Measurements from ENCODE around the gene SMIM45.

DNA sequence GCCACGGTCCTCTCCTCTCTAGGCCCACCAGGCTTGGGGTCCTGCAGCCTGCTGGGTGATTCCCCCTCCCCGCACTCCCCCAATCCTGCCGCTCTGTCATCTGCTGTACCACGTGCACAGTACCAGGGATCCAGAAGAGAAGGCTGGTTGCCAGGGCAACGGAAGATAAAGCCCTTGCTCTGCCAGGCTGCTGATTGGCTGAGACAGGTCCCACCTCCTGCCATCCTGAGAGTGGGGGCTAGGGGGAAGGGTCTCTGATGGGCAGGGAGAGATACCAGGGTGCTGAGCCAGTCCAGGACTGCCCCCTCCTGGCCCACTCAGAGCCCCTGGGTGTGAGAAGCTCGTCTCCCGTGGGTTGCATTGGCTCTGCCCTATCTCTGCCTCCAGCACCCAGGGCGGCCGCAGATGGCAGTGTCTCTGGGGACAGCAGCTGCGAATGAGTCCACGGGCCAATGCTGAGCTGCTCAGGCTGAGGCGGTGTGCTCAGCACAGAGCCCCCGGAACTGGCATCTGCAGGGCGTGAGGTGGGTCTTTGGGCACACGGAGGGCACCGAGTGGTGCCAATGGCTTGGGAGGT is at the start of gene SMIM45:
- TF ChIP-seq, protein P1, sequence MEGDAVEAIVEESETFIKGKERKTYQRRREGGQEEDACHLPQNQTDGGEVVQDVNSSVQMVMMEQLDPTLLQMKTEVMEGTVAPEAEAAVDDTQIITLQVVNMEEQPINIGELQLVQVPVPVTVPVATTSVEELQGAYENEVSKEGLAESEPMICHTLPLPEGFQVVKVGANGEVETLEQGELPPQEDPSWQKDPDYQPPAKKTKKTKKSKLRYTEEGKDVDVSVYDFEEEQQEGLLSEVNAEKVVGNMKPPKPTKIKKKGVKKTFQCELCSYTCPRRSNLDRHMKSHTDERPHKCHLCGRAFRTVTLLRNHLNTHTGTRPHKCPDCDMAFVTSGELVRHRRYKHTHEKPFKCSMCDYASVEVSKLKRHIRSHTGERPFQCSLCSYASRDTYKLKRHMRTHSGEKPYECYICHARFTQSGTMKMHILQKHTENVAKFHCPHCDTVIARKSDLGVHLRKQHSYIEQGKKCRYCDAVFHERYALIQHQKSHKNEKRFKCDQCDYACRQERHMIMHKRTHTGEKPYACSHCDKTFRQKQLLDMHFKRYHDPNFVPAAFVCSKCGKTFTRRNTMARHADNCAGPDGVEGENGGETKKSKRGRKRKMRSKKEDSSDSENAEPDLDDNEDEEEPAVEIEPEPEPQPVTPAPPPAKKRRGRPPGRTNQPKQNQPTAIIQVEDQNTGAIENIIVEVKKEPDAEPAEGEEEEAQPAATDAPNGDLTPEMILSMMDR (IDR thresholded peaks at IDR 0.05), result no peak
- TF ChIP-seq POLR2A (IDR thresholded peaks at IDR 0.05) (no peak), POLR2AphosphoS5 (IDR thresholded peaks at IDR 0.05) (no peak)

All from breast epithelium (tissue), 3 donors.